IPS-18a (cell line): ENCODE data around the gene OVCH2.
"Not testable (repeated sequence)": the region's sequence is repeated elsewhere in the genome, so short reads cannot be mapped to it uniquely, and the experiment has no call there.

Source experiments
- H3K27ac ChIP-seq: one replicate; pipeline ENCODE4 v1.5.1; 2013; ENCODE audit warnings: low read length
- H3K27me3 ChIP-seq: one replicate; pipeline ENCODE4 v1.6.1; 2013; ENCODE audit warnings: mild to moderate bottlenecking, low read length; ENCODE audit not compliant: control insufficient read depth, insufficient read depth
- H3K36me3 ChIP-seq: one replicate; pipeline ENCODE4 v1.6.1; 2013; ENCODE audit warnings: low read depth, low read length; ENCODE audit not compliant: control insufficient read depth
- H3K4me1 ChIP-seq: one replicate; pipeline ENCODE4 v1.6.1; 2013; ENCODE audit warnings: low read depth, low read length; ENCODE audit not compliant: control insufficient read depth
- H3K4me3 ChIP-seq: one replicate; pipeline ENCODE4 v1.5.1; 2013; ENCODE audit warnings: low read length
- H3K9ac ChIP-seq: one replicate; pipeline ENCODE4 v1.6.1; 2013; ENCODE audit warnings: mild to moderate bottlenecking, low read length, moderate library complexity
- H3K9me3 ChIP-seq: one replicate; pipeline ENCODE4 v1.6.1; 2013; ENCODE audit warnings: low read depth, low read length; ENCODE audit not compliant: control insufficient read depth

The OVCH2 gene, protein sequence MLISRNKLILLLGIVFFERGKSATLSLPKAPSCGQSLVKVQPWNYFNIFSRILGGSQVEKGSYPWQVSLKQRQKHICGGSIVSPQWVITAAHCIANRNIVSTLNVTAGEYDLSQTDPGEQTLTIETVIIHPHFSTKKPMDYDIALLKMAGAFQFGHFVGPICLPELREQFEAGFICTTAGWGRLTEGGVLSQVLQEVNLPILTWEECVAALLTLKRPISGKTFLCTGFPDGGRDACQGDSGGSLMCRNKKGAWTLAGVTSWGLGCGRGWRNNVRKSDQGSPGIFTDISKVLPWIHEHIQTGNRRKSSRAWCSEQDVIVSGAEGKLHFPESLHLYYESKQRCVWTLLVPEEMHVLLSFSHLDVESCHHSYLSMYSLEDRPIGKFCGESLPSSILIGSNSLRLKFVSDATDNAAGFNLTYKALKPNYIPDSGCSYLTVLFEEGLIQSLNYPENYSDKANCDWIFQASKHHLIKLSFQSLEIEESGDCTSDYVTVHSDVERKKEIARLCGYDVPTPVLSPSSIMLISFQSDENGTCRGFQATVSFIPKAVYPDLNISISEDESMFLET

DNA sequence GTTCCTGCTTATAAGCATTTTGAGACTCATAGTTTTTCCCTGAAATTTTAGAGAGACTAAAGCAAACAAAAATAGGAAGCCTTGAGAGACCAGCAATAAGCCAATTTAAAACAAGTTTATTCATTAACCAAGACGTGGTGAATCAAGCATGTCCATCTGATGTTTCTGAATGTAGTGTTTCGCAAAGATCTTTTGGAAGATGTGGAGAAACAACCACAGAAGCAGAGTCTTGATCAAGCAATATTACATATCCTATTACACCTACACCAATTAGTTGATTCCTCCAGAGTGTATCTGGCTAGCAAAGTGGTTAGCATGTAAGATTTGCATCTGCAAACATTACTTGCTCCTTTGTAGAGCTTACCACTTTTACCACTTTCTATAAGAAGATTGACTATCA lies at the start of gene OVCH2:
TSS of gene OVCH2 (minus strand) at position 101 of the 400 bp plus-strand sequence. CDS start at position 18, 83 bp downstream.
- Histone ChIP-seq H3K4me1 (no peaks in the 10 kb centered on the region), H3K36me3 (no peaks in the 10 kb centered on the region), H3K9me3 (no peaks in the 10 kb centered on the region), H3K27me3 (no peaks in the 10 kb centered on the region), H3K9ac (no peak within 1 kb of the TSS), H3K4me3 (no peak within 1 kb of the TSS), H3K27ac (no peak within 1 kb of the TSS)

DNA sequence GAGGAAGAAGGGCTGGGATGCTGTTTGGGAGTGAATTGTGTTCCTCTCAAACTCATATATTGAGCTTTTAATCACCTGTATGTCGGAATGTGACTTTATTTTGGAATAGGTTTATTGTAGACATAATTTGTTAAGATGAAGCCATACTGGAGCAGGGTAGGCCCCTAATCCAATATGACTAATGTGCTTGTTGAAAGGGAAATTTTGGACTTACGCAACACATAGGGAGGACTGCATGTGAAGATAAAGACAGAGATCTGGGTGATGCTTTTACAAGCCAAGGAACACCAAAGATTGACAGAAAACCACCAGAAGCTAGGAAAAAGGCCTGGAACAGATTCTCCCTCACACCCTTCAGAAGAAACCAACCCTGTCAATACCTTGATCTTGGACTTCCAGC lies 43.2 kb upstream of the OVCH2 start:
- Histone ChIP-seq H3K27ac (no peak overlapping the region), H3K9me3 (no peaks in the 10 kb centered on the region), H3K27me3 (no peaks in the 10 kb centered on the region), H3K4me1 (no peaks in the 10 kb centered on the region), H3K36me3 (no peaks in the 10 kb centered on the region), H3K9ac (no peak overlapping the region), H3K4me3 (no peak overlapping the region)

DNA sequence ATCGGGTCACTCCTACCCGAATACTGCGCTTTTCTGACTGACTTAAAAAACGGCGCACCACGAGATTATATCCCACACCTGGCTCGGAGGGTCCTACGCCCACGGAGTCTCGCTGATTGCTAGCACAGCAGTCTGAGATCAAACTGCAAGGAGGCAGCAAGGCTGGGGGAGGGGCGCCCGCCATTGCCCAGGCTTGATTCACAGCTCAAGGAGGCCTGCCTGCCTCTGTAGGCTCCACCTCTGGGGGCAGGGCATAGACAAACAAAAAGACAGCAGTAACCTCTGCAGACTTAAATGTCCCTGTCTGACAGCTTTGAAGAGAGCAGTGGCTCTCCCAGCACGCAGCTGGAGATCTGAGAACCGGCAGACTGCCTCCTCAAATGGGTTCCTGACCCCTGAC lies 28.5 kb upstream of the OVCH2 start:
- not testable (repeated sequence) for H3K9ac ChIP-seq, H3K27ac ChIP-seq, H3K27me3 ChIP-seq, H3K4me3 ChIP-seq, H3K4me1 ChIP-seq, H3K36me3 ChIP-seq, H3K9me3 ChIP-seq

DNA sequence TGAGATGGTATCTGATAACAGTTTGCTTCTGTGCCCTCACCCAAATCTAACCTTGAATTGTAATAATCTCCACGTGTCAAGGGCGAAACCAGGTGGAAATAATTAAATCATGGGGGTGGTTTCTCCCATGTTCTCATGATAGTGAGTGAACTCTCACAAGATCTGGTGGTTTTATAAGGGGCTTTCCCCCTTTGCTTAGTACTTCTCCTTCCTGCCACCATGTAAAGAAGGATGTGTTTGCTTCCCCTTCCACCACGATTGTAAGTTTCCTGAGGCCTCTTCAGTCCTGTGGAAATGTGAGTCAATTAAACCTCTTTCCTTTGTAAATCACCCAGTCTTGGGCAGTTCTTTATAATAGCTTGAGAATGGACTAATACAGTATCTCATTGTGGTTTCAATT lies 8.5 kb upstream of the OVCH2 start:
- Histone ChIP-seq H3K27ac (no peak overlapping the region), H3K4me3 (no peak overlapping the region), H3K36me3 (no peaks in the 10 kb centered on the region), H3K27me3 (no peaks in the 10 kb centered on the region), H3K9me3 (no peaks in the 10 kb centered on the region), H3K9ac (no peak overlapping the region), H3K4me1 (no peaks in the 10 kb centered on the region)

DNA sequence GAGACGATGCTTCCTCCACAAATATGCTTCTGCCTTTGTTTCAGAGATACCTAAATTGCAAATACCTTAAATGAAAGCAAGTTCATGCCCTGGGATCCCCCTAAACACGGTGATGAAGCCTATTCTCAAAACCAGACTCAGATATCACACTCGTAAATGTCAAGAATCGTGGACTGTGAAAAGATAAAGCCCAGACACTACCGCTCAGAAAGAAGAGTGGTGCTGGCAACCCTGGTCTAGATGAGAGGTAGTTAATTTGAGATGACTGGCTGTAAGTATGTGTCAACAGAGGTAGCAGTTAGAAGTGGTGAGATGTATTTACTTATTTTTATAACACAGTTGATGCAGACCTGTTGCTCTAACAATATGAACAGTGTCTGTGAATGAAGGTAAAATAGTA lies 2.5 kb downstream of the OVCH2 start:
- Histone ChIP-seq H3K27me3 (no peaks in the 10 kb centered on the region), H3K36me3 (no peaks in the 10 kb centered on the region), H3K4me3 (no peak overlapping the region), H3K4me1 (no peaks in the 10 kb centered on the region), H3K27ac (no peak overlapping the region), H3K9ac (no peak overlapping the region), H3K9me3 (no peaks in the 10 kb centered on the region)

DNA sequence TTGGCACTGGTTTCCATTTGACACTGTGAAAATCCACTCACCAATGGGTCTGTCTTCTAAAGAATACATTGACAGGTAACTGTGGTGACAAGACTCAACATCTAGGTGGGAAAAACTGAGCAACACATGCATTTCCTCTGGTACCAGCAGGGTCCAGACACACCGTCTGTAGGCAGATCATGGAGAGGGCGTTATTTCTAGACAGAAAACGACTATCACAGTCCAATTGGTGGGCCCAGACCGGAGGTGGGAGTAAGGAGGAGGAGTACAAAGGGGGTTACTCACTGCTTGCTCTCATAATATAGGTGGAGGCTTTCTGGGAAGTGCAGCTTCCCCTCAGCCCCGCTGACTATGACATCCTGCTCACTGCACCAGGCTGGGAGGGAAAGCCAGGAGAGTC lies 9.9 kb downstream of the OVCH2 start:
- peaks cover 3% of the 10 kb centered on the region for H3K4me1 ChIP-seq
- no peak overlapping the region for H3K4me3 ChIP-seq
- peaks cover 7% of the 10 kb centered on the region for H3K27me3 ChIP-seq
- no peak overlapping the region for H3K9ac ChIP-seq
- no peaks in the 10 kb centered on the region for H3K9me3 ChIP-seq
- no peaks in the 10 kb centered on the region for H3K36me3 ChIP-seq
- no peak overlapping the region for H3K27ac ChIP-seq

DNA sequence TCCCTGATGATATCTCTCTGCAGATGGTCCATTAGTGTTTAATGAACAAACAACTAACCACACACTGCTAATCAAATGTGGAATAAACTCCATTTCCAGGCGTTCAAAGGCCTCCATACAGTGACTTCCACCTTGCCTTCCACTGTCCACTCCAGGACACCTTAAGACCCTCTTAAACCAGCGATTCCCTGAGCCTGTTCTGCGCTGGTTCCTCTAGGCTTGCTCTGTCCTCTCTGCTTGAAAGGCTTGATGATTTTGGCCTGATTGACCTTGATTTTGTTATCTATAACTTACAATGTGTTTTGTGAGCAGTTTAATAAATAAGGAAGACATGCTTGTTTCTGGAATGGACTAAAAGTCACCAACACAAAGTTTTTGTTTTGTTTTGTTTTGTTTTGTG lies 12.0 kb downstream of the OVCH2 start:
- H3K27me3 ChIP-seq: peaks cover 7% of the 10 kb centered on the region
- no peak overlapping the region for H3K9ac ChIP-seq
- no peak overlapping the region for H3K27ac ChIP-seq
- H3K36me3 ChIP-seq: no peaks in the 10 kb centered on the region
- H3K9me3 ChIP-seq: no peaks in the 10 kb centered on the region
- H3K4me1 ChIP-seq: peaks cover 3% of the 10 kb centered on the region
- no peak overlapping the region for H3K4me3 ChIP-seq

DNA sequence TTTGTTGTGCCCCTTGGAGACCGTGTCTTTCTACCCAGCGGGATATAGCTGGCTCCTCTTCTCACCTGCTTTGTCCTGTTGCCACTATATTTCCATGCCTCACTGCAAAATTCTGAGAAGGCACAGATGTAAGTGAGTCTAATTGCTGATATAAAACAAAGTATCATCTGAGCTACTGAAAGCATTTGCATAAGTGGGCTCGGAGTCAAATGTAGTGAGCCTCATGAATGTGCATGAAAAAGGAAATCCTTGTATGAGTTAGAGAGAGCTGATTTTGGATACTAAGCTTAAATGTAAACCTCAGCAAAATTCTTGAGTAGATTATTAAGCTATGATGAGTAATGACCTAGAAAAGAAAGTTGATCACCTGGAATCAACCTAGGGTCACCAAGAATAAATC lies 13.9 kb downstream of the OVCH2 start:
- Histone ChIP-seq H3K36me3 (no peaks in the 10 kb centered on the region), H3K4me1 (peaks cover 10% of the 10 kb centered on the region)

DNA sequence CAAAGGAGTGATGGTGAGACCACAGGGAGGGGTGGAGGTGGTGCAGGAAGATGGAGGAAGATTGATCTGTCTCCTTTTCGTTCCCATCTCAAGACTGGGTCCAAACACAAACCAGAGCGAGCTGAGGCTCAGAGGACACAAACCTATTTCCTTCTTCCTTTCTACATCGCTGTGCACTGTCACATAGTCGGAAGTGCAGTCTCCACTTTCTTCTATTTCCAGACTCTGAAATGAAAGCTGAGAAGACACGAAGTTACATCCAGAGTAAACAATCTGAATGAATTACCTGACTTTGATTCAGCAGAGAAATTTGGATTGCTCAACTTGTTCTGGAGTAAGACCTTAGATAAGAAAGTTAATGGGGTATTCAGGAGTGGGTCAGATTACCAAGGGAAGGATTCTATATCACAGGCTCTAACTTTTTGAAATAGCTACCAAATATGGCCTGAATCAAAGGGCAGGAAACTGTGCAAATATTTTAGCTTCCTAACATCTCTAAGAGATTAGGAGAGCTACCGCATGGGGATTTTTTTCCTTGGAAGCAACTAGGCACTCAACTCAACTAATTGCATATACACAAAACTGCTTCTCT lies 14.4 kb downstream of the OVCH2 start:
- Histone ChIP-seq H3K9me3 (no peaks in the 10 kb centered on the region), H3K27ac (no peak overlapping the region), H3K9ac (no peak overlapping the region), H3K4me3 (no peak overlapping the region), H3K36me3 (no peaks in the 10 kb centered on the region), H3K27me3 (peaks cover 7% of the 10 kb centered on the region), H3K4me1 (peaks cover 12% of the 10 kb centered on the region)

More for the DNA sequence above, 13.9 kb downstream of the OVCH2 start:
- H3K27ac ChIP-seq: no peak overlapping the region
- H3K27me3 ChIP-seq: peaks cover 7% of the 10 kb centered on the region
- no peak overlapping the region for H3K9ac ChIP-seq
- H3K4me3 ChIP-seq: no peak overlapping the region
- H3K9me3 ChIP-seq: no peaks in the 10 kb centered on the region

DNA sequence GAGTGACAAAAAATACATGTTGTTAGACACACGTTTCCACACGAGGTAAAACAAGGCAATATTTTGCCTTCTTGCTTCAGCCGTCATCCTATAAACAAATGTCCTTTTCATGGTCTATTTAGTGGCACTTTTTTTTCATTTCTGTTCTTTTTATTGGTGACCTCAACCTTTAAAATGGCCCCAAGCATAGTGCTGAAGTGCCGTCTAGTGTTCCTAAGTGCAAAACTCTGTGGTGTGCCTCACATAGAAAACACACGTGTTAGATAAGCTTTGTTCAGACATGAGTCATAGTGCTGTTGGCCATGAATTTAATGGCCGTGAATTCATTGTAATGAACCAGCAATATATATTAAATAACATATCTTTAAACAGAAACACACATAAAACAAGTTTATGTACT lies 15.6 kb downstream of the OVCH2 start:
- no peaks in the 10 kb centered on the region for H3K9me3 ChIP-seq
- H3K27ac ChIP-seq: no peak overlapping the region
- H3K4me3 ChIP-seq: no peak overlapping the region
- no peak overlapping the region for H3K9ac ChIP-seq
- H3K27me3 ChIP-seq: peaks cover 7% of the 10 kb centered on the region
- peaks cover 15% of the 10 kb centered on the region for H3K4me1 ChIP-seq
- no peaks in the 10 kb centered on the region for H3K36me3 ChIP-seq

DNA sequence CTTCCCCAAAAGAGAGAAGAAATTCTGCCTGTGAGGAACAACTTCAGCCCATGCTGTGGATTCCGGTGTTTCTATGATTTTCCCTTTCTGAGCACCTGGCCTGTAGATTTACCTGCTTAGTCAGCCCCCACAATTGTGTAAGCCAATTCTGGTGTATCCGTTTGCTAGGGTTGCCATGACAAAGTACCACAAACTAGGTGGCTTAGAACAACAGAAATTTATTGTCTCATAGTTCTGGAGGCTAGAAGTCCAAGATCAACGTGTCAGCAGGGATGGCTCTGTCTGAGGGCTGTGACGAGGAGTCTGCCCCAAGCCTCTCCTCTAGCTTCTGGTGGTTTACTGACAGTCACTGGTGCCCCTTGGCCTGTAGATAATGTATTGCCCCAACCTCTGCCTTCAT lies 17.0 kb downstream of the OVCH2 start:
- H3K9ac ChIP-seq: no peak overlapping the region
- H3K27me3 ChIP-seq: peaks cover 5% of the 10 kb centered on the region
- H3K27ac ChIP-seq: no peak overlapping the region

More for the DNA sequence above, 17.0 kb downstream of the OVCH2 start:
- peaks cover 15% of the 10 kb centered on the region for H3K4me1 ChIP-seq
- H3K36me3 ChIP-seq: no peaks in the 10 kb centered on the region
- no peaks in the 10 kb centered on the region for H3K9me3 ChIP-seq
- no peak overlapping the region for H3K4me3 ChIP-seq
